Cardiac fibroblast (primary cell): Measurements from ENCODE around the gene CSK.

Source experiments
- DNase-seq, 2 donors: peaks; one replicate each; pipeline versions ENCODE4 v3.0.0 to v3.0.0-alpha.2; 2010; ENCODE audit warnings: low read depth in 2 of 2
- H3K4me3 ChIP-seq, 2 donors: replicated peaks in 1 of 2; 1 replicate in 1 of 2; 2 replicates in 1 of 2; pipeline ENCODE4 v1.5.1; 2011; ENCODE audit warnings: low read depth in 2 of 2, low read length in 2 of 2, mild to moderate bottlenecking in 2 of 2, moderate library complexity in 1 of 2
- TF ChIP-seq, protein P1 (sequence below): IDR thresholded peaks from one replicate; pipeline ENCODE4 v1.5.1; 2011; ENCODE audit warnings: low read depth, mild to moderate bottlenecking, low read length, inconsistent platforms

The CSK gene

DNA sequence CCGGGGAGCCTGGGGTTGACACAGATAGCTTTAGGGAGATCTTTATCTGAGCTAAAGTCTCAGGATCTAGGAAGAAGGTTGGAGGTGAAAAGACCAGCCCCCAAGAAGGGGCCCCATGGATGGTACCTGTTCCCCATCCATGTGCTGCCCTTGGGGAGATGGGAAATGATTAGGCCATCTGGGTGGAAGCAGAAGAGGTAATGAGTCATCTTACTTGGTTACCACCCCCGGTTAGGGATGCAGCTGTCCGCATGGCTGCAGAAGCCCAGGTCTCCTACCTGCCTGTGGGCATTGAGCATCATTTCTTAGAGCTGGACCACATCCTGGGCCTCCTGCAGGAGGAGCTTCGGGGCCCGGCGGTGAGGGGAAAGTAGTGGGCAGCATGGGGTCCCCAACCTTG is 41.4 kb downstream of the CSK start:
- H3K4me3 ChIP-seq: no peak overlapping the region
- DNase-seq: no peak
- TF ChIP-seq, protein P1, sequence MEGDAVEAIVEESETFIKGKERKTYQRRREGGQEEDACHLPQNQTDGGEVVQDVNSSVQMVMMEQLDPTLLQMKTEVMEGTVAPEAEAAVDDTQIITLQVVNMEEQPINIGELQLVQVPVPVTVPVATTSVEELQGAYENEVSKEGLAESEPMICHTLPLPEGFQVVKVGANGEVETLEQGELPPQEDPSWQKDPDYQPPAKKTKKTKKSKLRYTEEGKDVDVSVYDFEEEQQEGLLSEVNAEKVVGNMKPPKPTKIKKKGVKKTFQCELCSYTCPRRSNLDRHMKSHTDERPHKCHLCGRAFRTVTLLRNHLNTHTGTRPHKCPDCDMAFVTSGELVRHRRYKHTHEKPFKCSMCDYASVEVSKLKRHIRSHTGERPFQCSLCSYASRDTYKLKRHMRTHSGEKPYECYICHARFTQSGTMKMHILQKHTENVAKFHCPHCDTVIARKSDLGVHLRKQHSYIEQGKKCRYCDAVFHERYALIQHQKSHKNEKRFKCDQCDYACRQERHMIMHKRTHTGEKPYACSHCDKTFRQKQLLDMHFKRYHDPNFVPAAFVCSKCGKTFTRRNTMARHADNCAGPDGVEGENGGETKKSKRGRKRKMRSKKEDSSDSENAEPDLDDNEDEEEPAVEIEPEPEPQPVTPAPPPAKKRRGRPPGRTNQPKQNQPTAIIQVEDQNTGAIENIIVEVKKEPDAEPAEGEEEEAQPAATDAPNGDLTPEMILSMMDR: no peak

DNA sequence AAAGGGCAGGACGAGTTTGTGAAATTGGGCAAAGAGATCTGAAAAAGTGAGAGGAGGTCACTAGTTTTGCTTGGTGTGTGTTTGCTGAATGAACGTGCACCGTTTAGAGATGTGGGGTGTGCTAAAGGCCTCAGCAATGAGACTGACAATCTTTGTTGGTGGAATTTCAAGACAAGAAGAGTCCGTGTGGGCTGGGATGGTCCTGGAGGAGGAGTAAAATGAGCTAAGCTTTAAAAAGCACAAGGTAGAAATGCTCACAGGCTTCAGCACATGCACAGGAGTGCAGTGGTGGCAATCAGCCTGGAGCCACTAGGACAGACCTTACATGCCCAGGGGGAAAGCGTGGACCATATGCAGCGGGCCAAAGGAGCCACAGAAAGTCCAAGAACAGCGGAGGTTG is 43.1 kb downstream of the CSK start:
- TF ChIP-seq, protein P1: no peak
- no peak overlapping the region for H3K4me3 ChIP-seq
- no peak for DNase-seq

DNA sequence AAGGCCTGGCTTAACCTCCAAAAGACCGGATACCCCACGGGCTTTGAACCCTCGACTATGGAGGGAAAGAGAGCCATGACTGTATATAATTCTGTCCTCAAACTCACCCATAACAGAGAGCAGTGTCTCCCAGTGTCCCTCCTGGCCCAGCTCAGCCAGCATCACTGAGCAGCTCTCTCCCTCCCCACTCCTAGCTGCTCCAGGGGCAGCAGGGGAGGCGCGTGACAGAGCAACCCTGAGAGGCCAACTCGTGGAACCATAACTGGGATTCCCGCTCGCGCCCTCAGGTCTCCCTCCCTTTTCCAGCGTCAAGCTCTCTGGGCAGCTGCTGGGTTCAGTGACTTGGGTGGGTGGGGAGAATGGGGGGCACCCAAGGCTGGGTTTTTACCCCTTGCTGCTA is 44.0 kb downstream of the CSK start:
- no peak overlapping the region for H3K4me3 ChIP-seq
- TF ChIP-seq, protein P1: no peak
- DNase-seq: no peak

GRCh38 chr15:74826364-74826819 is 44.5 kb downstream of the CSK start, which contains the start of gene CPLX3:
CPLX3 (plus strand) TSS chr15:74826627; CDS start chr15:74826704, 77 bp downstream.
- peak in 1 of 2 donors; percentile 13 for DNase-seq
- TF ChIP-seq, protein P1: no peak
- H3K4me3 ChIP-seq: no peak within 1 kb of the TSS

DNA sequence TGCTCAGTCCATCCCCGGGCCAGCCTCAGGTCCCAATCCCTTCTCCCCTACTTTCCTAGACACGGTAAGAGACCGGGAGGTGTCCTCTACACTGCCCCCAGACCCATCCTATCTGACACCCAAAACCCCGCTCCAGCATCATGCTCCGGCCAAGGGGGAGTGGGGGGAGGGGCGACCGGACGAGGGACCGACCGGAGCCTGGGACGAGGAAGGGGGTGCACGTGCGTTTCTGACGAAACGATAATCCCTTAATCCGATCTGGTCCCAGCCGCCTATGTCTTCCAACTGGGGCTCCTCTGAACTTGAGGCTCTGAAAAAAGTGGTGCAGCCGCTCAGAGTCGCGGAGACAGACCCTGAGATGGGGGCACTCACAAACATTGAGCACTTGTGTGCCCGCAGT is 45.0 kb downstream of the CSK start:
- DNase-seq: no peak
- no peak overlapping the region for H3K4me3 ChIP-seq
- TF ChIP-seq, protein P1: no peak

DNA sequence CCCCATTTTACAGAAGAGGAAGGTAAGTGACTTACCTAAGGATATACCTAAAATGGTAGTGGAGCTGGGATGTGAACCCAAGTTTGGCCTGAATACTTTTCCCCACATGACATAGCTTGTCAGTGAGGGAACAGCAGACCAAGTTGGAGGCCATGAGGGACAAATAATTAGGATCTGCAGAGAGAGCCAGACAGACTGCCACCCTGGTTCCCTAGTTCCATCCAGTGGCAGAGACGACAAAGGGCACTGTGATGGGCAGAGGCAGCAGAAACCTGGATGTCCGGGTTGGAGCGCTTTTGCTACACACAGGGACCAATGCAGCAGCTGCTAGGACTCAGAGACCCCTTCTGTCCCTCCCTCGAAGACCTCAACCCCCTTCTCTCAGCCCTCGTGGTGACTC is 45.7 kb downstream of the CSK start:
- no peak for DNase-seq
- no peak overlapping the region for H3K4me3 ChIP-seq
- TF ChIP-seq, protein P1: no peak

DNA sequence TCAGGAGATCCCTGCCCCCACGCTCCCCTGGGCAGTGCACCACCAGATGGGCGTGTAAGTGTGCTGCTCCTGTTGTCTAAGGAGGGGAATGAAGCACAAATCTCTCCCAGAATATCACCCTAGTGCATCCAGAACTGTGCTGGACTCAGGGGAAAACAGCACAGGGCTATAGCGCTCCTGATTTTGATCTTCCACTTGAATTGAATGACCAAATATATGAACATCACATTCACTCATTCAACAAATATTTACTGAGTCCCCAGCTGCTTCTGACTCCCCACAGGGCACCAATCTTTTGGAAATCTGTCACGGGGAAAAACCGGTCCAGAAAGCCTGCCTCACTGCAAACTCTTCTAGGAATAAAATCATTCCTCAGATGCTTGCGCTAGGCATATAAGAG is 47.0 kb downstream of the CSK start:
- TF ChIP-seq, protein P1: no peak
- no peak overlapping the region for H3K4me3 ChIP-seq
- DNase-seq: no peak
